ENCODE measurements around the gene DHX38. TPM values are rescaled to one million over a fixed set of nuclear protein-coding genes. Genes with fewer than 3 reads are reported as not detected.

DHX38 gene
- 60.9 TPM for total RNA-seq
- 23.3 TPM for polyA plus RNA-seq (ENCODE audit: insufficient read depth, low read depth, low replicate concordance)
- long read RNA-seq, donor 1, partial matches to known transcripts: 5 of 6 reads
- long read RNA-seq, donor 1, other reads (novel, unspliced or antisense): 0 of 6 reads
- long read RNA-seq, donor 2, partial matches to known transcripts: 0 of 1 reads
- long read RNA-seq, donor 2, other reads (novel, unspliced or antisense): 0 of 1 reads
- long read RNA-seq, donor 3, full-length matches to known transcripts: 2 of 12 reads
- long read RNA-seq, donor 3, partial matches to known transcripts: 10 of 12 reads
- long read RNA-seq, donor 3, other reads (novel, unspliced or antisense): 0 of 12 reads
- long read RNA-seq, donor 4, partial matches to known transcripts: 0 of 1 reads
- long read RNA-seq, donor 4, other reads (novel, unspliced or antisense): 0 of 1 reads
- long read RNA-seq, donor 5: 0 reads
- long read RNA-seq, donor 6: 0 reads
- long read RNA-seq, donor 7, full-length matches to known transcripts: 12 of 60 reads
- long read RNA-seq, donor 7, partial matches to known transcripts: 26 of 60 reads
- long read RNA-seq, donor 7, other reads (novel, unspliced or antisense): 22 of 60 reads
- long read RNA-seq, donor 8, full-length matches to known transcripts: 3 of 3 reads
- long read RNA-seq, donor 8, partial matches to known transcripts: 0 of 3 reads
- long read RNA-seq, donor 8, other reads (novel, unspliced or antisense): 0 of 3 reads
- long read RNA-seq, donor 9: 0 reads
- long read RNA-seq, donor 10, partial matches to known transcripts: 19 of 21 reads
- long read RNA-seq, donor 10, other reads (novel, unspliced or antisense): 0 of 21 reads

DNA sequence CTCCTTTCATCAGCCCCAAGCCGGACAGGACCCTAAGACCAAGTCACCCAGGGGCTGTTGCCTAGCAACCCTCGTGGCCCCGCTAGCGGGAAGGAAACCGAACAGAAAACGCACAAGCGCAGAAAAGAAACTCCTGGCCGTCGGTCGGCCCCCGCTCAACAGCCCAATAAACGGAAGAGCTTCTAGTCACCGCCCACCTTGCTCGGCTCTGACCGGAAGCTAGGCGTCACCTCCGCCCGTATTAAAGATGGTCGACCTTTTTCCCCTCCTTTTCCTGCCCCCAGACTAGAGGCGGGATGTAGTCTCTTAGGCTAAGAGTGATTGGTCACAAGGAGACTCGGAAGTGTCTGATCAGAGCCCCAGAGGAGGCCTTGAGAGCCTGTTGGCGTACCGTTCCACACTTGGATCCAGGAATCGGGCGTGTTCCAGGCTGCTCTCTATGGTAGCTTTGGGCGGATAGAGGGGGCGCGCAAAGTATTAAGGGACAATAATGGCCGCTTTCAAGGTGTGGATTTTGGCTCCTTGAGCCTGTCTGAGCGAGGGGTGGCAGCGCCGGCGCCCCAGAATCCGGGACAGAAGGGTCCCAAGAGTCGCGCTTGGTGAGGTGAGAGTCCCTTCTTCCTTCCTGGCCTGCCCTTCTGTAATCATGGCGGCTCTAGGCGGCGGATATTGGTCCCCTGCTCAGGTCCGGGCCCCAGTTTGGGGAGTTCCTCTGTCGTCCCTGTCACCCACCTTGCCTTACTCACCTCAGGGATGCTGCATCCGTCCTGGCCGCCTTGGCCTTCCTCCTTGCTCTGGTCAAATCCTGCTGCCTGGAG, at the start of gene DHX38, which contains the start of gene TXNL4B:
Gene DHX38, plus strand, starts transcription at position 400 of the 818 bp plus-strand sequence. CDS start 2,311 bp downstream, outside the sequence.
Gene TXNL4B, minus strand, starts transcription at position 173 of the 818 bp plus-strand sequence. CDS start 2,871 bp downstream, outside the sequence.
- TF ChIP-seq, protein P1, sequence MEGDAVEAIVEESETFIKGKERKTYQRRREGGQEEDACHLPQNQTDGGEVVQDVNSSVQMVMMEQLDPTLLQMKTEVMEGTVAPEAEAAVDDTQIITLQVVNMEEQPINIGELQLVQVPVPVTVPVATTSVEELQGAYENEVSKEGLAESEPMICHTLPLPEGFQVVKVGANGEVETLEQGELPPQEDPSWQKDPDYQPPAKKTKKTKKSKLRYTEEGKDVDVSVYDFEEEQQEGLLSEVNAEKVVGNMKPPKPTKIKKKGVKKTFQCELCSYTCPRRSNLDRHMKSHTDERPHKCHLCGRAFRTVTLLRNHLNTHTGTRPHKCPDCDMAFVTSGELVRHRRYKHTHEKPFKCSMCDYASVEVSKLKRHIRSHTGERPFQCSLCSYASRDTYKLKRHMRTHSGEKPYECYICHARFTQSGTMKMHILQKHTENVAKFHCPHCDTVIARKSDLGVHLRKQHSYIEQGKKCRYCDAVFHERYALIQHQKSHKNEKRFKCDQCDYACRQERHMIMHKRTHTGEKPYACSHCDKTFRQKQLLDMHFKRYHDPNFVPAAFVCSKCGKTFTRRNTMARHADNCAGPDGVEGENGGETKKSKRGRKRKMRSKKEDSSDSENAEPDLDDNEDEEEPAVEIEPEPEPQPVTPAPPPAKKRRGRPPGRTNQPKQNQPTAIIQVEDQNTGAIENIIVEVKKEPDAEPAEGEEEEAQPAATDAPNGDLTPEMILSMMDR (IDR thresholded peaks at IDR 0.05; ENCODE audit: borderline replicate concordance, extremely low read depth, insufficient read depth): no peak
- peak; percentile 99 for FAIRE-seq

DNA sequence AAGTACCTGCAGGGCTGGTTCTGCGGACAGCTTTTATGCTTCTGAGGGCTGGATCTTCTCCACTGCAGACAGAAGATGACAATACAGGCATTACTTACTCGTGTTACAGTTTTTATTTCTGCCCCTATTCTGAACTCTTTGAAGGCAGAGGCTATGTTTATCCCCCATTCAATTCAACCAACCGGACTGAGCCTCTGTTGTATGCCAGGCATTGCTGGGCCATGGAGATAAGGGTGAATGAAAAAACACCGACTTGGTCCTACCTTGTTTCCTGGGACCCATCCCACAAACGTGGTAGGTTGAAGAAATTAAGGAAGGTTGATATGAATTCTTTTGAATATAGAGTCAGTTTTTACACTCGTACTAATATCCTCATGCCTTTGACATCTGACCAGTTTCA, 49.4 kb upstream of the DHX38 start:
- Histone ChIP-seq H3K9ac (ENCODE audit: low read length in 3 of 3) (no peak overlapping the region), H3K4me3 (ENCODE audit: low read length in 3 of 3) (no peak overlapping the region), H3K4me1 (ENCODE audit: control insufficient read depth in 2 of 3, insufficient read depth in 2 of 3, low read depth in 1 of 3, low read length in 3 of 3) (peaks cover 0 to 6% (median 3%) of the 10 kb centered on the region in 3 donors), H3K27me3 (ENCODE audit: control insufficient read depth, insufficient read depth, low read length) (no peaks in the 10 kb centered on the region), H3K27ac (ENCODE audit: low read depth in 2 of 2, low read length in 2 of 2) (no peak overlapping the region), H3K36me3 (ENCODE audit: control insufficient read depth in 2 of 3, insufficient read depth in 3 of 3, low read length in 3 of 3) (peaks cover 0 to 3% (median 0%) of the 10 kb centered on the region in 3 donors), H3K9me3 (ENCODE audit: control insufficient read depth in 2 of 3, insufficient read depth in 1 of 3, low read length in 3 of 3) (no peaks in the 10 kb centered on the region)
- no peak for FAIRE-seq
- intact Hi-C loops (cut with DNase I): no loop called here
- DNase-seq: no peak
- TF ChIP-seq, protein P1 (IDR thresholded peaks at IDR 0.05; ENCODE audit: borderline replicate concordance, extremely low read depth, insufficient read depth): no peak

More for the DNA sequence above, at the start of gene DHX38, which contains the start of gene TXNL4B:
- H3K4me1 ChIP-seq (ENCODE audit: control insufficient read depth in 2 of 3, insufficient read depth in 2 of 3, low read depth in 1 of 3, low read length in 3 of 3): peaks cover 2 to 20% (median 8%) of the 10 kb centered on the region in 3 donors
- H3K27me3 ChIP-seq (ENCODE audit: control insufficient read depth, insufficient read depth, low read length): no peaks in the 10 kb centered on the region
- intact Hi-C loops (cut with DNase I): no loop called here
- peak within 1 kb of the TSS; percentile 81 to 89 (median 85) for H3K4me3 ChIP-seq (ENCODE audit: low read length in 3 of 3)
- H3K27ac ChIP-seq (ENCODE audit: low read depth in 2 of 2, low read length in 2 of 2): peak within 1 kb of the TSS; percentile 81 to 86
- peak within 1 kb of the TSS; percentile 64 to 95 (median 88) for H3K9ac ChIP-seq (ENCODE audit: low read length in 3 of 3)
- H3K36me3 ChIP-seq (ENCODE audit: control insufficient read depth in 2 of 3, insufficient read depth in 3 of 3, low read length in 3 of 3): peaks cover 4 to 35% (median 19%) of the 10 kb centered on the region in 3 donors
- H3K9me3 ChIP-seq (ENCODE audit: control insufficient read depth in 2 of 3, insufficient read depth in 1 of 3, low read length in 3 of 3): no peaks in the 10 kb centered on the region
- DNase-seq: peak; percentile 97 to 100 (median 98)

DNA sequence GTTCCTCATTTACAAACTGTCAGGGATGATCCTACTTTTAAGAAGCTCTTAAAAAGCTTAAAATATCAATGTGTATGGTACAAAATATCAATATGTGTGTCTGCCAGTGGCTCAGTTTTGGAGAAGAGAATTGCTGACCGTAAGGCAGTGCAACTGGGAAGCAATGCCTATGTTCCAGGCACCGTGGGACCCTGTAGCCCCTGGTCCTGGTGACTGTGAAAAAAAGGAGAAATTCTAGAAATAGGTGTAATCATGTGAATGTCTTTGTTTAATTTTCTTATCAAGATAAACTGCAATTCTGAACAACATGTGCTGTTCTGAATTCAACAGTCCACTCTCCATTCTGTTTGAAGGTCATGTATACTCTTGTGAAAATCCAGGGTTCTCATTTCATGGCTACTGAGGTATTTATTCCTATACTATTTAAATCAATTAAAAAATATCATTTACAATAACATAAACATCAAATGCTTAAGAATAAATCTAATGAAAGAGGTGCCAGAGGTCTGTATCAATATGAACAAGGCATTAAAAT, 48.8 kb upstream of the DHX38 start:
- FAIRE-seq (no peak), DNase-seq (no peak)
- Histone ChIP-seq H3K4me1 (ENCODE audit: control insufficient read depth in 2 of 3, insufficient read depth in 2 of 3, low read depth in 1 of 3, low read length in 3 of 3) (peaks cover 0 to 6% (median 3%) of the 10 kb centered on the region in 3 donors), H3K36me3 (ENCODE audit: control insufficient read depth in 2 of 3, insufficient read depth in 3 of 3, low read length in 3 of 3) (peaks cover 0 to 3% (median 0%) of the 10 kb centered on the region in 3 donors), H3K4me3 (ENCODE audit: low read length in 3 of 3) (no peak overlapping the region), H3K9me3 (ENCODE audit: control insufficient read depth in 2 of 3, insufficient read depth in 1 of 3, low read length in 3 of 3) (no peaks in the 10 kb centered on the region), H3K27me3 (ENCODE audit: control insufficient read depth, insufficient read depth, low read length) (no peaks in the 10 kb centered on the region), H3K9ac (ENCODE audit: low read length in 3 of 3) (no peak overlapping the region), H3K27ac (ENCODE audit: low read depth in 2 of 2, low read length in 2 of 2) (no peak overlapping the region)
- TF ChIP-seq, protein P1 (IDR thresholded peaks at IDR 0.05; ENCODE audit: borderline replicate concordance, extremely low read depth, insufficient read depth): no peak
- intact Hi-C loops (cut with DNase I): no loop called here

Data from kidney (tissue), 22 donors.